ENCODE results near the gene RNF14.

DNA sequence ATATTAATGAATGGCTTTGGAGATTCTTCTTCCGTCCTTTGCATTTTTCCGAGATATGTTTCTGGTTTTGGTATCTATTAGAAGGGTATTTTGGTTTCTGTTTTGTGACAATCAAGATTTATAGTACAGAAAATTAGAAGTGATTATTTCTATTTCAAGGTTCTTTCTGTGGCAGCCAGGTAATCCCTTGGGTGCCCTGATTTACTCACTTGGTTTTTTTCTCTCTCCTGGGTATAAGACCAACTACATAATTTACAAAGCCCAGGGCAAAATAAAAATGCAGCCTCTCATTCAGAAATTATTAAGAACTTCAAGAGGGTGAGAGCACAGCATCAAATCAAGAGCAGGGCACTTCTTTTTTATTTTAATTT, 2.0 kb upstream of the RNF14 start:
- TF ChIP-seq POLR2A (IDR thresholded peaks at IDR 0.05) = no peak
- TF ChIP-seq, protein P1, sequence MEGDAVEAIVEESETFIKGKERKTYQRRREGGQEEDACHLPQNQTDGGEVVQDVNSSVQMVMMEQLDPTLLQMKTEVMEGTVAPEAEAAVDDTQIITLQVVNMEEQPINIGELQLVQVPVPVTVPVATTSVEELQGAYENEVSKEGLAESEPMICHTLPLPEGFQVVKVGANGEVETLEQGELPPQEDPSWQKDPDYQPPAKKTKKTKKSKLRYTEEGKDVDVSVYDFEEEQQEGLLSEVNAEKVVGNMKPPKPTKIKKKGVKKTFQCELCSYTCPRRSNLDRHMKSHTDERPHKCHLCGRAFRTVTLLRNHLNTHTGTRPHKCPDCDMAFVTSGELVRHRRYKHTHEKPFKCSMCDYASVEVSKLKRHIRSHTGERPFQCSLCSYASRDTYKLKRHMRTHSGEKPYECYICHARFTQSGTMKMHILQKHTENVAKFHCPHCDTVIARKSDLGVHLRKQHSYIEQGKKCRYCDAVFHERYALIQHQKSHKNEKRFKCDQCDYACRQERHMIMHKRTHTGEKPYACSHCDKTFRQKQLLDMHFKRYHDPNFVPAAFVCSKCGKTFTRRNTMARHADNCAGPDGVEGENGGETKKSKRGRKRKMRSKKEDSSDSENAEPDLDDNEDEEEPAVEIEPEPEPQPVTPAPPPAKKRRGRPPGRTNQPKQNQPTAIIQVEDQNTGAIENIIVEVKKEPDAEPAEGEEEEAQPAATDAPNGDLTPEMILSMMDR (IDR thresholded peaks at IDR 0.05) = no peak
